ENCODE data around the gene SRP14.
"Not testable (repeated sequence)": the region's sequence is repeated elsewhere in the genome, so short reads cannot be mapped to it uniquely, and the experiment has no call there.

SRP14 gene

GRCh38 chr15:40028853-40029252 is 10.1 kb downstream of the SRP14 start:
- DNase-seq (ENCODE audit: low read depth), result no peak

GRCh38 chr15:40028193-40028592 is 10.8 kb downstream of the SRP14 start:
- no peak for DNase-seq (ENCODE audit: low read depth)

DNA sequence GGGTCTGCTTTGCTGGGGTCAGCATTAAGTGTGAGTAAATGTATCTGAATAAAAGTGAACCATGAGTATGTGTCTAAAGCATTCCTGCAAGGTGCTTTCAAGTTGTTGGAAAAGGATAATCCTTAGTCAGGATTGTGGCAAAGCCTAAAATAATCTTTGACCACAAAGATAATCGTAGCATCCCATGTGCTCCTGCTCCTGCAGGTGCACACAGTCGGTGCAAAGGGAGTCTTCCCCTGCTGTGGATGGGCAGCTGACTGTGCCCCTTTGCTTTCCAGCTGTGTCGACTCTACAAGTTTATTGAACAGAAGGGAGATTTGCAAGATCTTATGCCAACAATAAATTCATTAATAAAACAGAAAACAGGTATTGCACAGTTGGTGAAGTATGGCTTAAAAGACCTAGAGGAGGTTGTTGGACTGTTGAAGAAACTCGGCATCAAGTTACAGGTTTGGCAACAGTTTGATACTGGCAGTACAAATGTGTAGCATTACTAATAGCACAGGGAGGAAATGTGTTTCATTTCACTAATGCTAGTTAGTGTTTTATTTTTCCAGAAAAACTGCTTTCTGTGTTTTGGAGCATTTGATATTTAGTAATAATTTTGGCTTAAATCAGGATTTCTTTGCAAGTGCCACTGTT is 22.6 kb downstream of the SRP14 start:
- DNase-seq (ENCODE audit: low read depth), result no peak

GRCh38 chr15:40014390-40014789 is 24.6 kb downstream of the SRP14 start:
- DNase-seq (ENCODE audit: low read depth), result no peak

- not testable (repeated sequence) for DNase-seq (ENCODE audit: low read depth)
Observed at GRCh38 chr15:40013372-40013771, 25.6 kb downstream of the SRP14 start.

DNA sequence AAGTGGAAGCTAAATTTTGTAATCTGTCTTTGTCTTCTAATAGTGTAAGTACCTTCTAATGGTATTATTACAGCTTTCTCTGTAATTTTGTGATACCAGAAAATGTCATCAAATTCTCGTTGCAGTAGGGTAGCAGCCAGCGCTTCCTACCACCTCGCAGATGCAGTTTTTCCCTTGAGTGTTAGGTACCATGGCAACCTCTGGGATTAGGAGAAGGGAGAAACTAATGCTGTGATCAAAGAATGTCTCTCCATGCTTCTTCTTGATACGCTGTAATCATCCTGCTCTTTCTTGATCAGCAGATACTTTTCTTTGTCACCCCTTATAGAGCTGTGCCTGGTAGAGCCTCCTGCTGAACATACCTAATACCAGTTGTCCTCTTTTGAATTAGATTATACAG is 27.7 kb downstream of the SRP14 start:
- DNase-seq (ENCODE audit: low read depth), result no peak

GRCh38 chr15:40010686-40011085 is 28.3 kb downstream of the SRP14 start:
- no peak for DNase-seq (ENCODE audit: low read depth)

GRCh38 chr15:40008061-40008765 is 30.8 kb downstream of the SRP14 start:
- DNase-seq (ENCODE audit: low read depth), result no peak

DNA sequence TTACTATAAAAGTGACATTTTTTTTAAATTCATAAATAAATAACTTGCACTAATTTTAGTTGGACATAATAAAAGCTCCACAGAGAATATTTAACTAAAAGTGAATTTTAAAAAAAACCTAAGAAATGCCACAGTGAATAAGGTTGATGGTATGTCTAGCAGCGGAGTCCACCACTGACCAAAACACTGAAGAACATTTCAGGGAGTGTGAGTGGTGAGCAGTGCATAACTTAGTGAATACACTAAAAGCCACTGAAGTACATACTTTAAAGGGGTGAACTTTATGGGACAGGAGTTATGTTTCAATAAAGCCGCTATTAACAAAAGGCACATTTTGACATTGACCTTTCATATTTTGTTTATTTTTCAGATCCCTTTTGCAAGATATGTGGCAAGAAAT is 32.3 kb downstream of the SRP14 start:
- DNase-seq (ENCODE audit: low read depth), result no peak

DNA sequence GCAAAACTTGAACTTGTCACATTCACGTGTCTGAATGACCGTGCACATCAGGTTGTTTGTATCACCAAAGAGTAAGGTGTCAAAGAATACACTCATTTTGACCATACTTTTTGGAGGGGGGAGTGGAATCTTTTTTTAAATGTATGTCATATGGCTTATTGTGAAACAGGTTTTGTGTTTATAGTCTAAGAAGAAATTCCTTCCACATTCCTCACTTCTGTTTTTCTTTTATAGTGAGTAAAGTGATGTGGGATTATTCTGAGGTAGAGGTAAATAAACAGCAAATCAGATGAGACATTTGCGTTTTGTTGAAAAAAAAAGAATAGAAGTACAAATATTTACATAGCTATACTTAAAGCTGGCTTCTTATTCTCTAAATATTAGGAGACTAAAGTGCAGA is 33.0 kb downstream of the SRP14 start:
- DNase-seq (ENCODE audit: low read depth), result no peak

DNA sequence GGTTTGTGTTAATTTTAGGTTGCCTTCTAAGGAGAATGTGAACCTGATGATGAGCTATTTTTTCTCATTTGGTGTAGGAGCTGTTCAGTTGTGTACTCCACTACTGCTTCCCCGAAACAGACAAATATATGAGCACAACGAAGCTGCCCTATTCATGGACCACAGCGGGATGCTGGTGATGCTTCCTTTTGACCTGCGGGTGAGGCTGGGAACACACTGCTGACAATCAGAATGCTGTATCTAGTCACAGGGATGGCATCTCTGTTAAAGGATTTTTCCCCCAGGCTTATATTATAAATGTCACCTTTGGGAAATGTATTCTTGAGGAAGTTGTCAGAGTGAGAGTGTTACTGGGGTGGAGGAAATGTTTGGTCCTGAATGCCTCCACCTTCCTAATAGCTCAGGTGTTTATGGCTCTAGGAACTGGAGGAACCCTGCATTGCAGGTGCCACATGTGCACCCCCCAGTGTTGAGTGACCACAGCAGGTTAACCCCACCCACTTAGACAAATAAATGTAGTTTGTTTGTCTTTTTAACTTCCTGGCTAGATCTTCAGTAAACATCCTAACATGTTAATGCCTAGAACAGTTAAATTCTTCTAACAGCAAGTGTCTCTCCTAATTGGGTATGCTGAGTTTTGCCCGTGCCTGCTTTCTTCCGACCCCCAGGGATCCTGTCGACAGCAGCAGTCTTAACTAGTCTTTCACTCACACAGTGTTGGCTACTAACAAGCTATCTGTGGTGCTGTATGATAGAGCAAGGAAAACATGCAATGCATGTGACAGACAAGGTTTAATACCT is 35.7 kb downstream of the SRP14 start:
- no peak for DNase-seq (ENCODE audit: low read depth)

- DNase-seq (ENCODE audit: low read depth), result no peak
Observed at GRCh38 chr15:40002295-40002694, 36.7 kb downstream of the SRP14 start.

DNA sequence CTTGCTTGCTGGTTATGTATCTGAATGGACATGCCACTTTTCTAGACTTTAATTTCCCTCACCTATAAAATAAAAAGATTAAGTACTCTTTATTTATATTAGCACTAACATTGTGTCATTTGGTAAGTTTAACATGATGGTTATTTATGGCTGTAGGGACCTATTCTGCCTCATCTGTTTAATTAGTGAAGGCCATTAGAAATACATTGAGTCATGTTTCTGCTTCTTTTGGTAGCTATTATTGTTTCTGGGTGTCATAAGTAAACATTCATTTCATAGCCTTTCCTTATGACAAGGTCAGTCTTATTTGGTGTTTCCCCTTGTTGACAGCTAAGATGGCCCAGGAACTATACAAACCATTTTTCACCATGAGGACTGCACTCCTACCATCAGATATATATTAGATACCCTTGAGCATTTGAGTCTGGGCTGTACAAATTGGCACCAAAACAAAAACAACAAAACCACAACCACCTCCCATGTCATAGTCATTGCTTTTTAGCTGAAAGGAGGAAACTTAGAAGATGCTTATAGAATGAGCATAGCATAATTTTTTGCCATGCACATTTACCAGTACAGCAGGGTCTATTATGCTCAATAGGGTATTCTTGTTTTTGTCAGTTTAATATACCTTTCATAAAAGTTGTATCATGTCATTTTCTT is 39.3 kb downstream of the SRP14 start:
- DNase-seq (ENCODE audit: low read depth), result no peak

DNA sequence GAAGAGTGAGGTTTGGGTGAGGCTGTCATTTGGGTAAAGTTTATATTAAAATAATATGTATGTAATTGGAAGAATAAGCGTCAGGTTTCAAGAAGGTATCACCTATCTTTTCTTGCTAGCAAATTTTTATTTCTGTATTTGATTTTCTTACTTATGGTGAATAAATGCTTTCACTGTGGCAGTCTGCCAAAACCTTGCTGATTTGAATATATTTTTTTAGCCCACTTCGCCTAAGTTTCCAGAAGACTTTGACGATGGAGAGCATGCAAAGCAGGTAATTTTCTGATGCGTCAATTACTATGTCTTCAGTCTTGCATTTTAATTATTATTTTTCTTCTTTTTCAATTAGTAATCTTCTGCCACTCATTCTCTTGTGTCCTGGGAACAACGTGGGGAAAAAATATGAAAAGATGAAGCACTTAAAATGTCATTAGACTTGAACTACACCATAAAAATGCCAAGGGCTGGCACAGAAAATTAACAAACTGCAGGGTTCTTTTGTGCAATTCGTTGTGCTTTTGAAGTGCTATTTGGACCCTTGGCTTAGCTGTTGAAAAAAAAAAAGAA is 40.4 kb downstream of the SRP14 start:
- DNase-seq (ENCODE audit: low read depth), result no peak

GRCh38 chr15:39997639-39998038 is 41.3 kb downstream of the SRP14 start:
- DNase-seq (ENCODE audit: low read depth), result no peak

GRCh38 chr15:39997031-39997430 is 42.0 kb downstream of the SRP14 start:
- DNase-seq (ENCODE audit: low read depth), result no peak

- not testable (repeated sequence) for DNase-seq (ENCODE audit: low read depth)
Observed at GRCh38 chr15:39996228-39996627, 42.8 kb downstream of the SRP14 start.

DNA sequence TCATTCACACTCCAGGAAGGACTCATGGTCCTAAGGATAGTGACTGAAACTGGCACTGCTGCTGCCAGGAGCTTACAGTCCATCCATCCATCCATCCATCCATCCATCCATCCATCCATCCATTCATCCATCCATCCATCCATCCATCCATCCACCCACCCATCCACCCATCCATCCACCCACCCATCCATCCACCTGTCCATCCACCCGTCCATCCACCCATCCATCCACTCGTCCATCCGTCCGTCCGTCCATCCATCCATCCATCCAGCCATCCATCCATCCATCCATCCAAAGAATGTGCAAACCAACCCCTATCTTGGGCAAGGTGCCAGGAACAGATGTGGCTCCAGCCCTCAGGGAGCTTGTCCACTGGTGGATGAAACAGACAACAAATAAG is 46.0 kb downstream of the SRP14 start:
- not testable (repeated sequence) for DNase-seq (ENCODE audit: low read depth)

GRCh38 chr15:39990706-39991105 is 48.3 kb downstream of the SRP14 start:
- DNase-seq (ENCODE audit: low read depth), result no peak

- no peak for DNase-seq (ENCODE audit: low read depth)
Observed at GRCh38 chr15:39987821-39988220, 51.2 kb downstream of the SRP14 start.
